Measurements from ENCODE around the gene MAP3K13. TPM values are rescaled to one million over a fixed set of nuclear protein-coding genes. Genes with fewer than 3 reads are reported as not detected.
A peak's percentile ranks its signal among the peaks of the same experiment; 100 is the strongest.

MAP3K13 gene
- total RNA-seq, 1 donor from 2014 or later, result 17.5 TPM

DNA sequence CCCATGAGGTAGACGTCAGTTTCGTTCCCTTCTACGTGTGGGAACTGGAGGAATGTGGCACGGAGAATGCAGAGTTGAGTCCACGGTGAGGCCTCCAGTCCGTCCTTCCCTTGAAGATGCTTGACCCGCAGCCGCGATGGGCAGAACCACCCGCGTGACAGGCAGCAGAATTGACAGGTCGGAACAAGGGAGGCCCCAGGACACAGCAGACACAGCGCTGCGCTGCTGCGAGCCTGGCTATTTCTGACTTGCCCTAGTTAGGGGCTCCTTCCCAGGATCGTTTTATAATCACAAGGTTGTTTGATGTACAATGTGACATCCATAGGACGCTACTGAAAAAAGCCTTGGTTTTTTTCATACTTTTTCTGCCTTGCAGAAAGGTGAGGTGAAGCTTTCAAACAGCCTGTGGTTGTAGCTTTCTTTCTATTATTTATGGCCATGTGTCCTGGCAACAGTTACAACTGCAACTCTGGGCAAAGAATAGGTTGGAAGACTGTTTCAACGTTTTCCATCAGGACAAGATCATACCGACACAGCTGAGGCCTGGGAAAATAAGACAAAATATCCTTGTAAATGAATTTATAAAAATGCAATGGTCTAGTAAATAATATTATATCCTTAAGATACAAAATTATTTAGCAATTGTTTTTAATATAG, 145.5 kb downstream of the MAP3K13 start:
- DNase-seq (ENCODE audit: low read depth, low spot score), result no peak

DNA sequence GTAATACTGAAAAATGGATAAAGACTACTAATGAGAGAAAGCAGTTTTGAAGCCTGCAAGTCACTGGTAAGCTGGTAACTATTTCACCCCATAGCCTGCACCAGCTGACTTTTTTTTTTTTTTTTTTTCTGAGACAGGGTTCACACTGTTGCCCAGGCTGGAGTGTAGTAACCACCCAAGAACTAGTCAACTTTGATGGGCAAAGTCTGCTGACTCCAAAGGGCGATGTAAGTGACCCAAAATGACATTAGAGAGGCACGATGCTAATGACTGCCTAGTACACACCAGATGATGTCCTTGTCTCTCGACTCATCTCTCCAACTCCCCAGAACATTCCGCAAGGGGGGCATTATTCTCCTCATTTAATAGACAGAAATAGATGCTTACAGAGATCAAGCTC, 148.8 kb downstream of the MAP3K13 start:
- DNase-seq (ENCODE audit: low read depth, low spot score), result no peak

DNA sequence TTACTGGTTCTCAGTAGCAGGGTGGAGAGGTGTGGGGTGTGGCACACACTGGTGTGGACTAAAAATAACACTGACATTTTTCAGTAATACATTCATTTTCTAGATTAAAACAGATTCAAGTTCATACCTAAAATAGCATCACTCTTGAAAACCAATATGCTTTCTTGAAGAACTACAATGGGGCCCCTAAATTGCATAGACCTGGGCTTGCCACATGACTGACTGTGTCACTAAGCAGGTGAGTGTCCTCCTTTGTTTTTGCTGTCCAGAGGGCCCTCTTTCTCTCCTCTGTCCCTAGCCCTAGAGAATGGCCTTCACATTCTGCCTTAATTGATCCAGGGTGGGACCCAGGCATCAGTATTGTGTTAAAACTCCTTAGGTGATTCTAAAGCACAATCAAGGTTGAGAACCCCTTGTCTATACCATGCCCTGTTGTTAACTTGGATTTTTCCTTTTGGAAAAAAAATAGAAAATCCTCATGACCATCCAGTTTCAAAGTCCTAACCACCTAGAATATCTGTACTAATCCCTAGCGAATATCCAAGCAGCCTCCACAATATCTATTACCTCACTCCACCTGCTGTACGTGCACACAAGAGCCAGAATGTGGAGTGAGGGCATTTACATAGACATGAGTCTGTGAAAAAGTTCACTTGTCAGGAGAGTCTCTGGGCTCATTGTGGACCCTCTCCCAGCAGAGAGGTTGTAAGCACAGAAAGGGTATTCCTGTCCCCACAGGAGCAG, 154.6 kb downstream of the MAP3K13 start:
- no peak for DNase-seq (ENCODE audit: low read depth, low spot score)

DNA sequence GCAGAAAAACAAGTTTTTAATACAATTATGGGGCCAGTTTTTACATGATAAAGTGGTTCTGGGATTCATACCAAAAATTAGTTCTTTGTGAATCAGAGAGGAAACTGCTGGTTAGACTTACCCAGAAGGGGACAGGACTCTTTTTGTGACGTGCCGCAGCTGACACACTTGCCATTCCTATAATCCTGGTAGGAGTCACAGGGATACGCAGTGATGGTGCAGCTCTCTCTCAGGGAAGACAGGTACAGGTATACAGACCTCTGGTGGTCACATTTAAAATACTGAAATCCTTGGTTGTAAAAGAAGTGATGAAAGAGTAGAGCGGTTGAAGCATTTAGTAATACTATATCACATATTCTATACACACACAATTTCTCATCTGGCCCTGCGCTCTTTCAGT, 156.1 kb downstream of the MAP3K13 start:
- no peak for DNase-seq (ENCODE audit: low read depth, low spot score)

DNA sequence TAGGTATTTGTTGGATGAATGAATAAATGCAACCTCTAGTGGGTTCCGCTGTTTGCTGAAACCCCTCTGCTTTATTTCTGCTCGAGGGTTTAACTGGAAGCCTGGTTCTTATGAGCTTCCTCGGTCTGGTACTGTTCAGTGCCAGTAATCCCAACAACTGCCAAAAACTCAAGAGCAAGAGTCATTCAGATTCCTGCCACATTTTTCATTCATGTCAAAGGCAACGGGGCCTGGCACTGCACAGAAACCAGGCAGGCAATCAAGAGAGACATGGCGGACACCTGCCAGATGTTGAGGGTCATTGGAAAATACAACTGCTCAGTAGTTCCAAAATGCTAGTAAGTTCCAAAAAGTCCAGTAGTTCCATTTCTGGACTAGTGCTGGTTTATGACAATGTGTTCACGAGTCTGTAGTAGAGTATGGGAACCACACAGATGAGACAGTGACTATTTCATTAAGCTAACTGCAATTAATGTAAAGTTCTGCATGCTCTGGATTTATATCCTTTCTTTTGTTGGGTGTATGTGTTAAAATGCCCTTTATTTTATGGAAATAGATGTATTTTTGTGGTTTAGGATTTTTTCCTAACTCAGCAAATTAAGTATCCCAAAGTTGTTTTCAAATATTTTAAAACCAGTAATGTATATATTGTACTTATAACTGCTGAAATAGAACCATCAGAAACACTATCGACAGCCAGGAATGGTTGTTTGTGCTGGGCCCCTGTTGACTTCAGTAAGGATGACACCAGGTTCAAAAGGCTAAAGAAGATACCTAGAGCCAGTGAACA, 158.6 kb downstream of the MAP3K13 start:
- no peak for DNase-seq (ENCODE audit: low read depth, low spot score)

DNA sequence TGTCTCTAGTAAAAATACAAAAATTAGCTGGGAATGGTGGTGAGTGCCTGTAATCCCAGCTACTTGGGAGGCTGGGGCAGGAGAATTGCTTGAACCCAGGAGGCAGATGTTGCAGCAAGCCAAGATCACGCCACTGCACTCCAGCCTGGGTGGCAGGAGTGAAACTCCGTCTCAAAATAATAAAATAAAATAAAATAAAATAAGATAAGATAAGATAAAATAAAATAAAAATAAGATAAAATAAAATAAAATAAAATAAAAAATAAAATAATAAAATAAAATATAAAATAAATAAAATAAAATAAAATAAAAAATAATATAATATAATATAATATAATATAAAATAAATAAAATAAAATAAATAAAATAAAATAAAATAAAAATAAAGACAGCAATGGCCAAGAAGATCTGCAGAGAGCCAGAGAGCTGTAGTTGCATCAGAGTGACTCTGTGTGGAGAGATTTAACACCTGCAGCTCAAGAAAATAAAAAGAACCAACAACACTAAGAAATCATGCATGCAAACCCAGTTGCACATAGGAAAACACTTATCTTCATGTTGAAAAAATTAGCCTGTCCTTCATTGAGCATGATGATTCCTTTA, 163.5 kb downstream of the MAP3K13 start:
- DNase-seq (ENCODE audit: low read depth, low spot score), result no peak

DNA sequence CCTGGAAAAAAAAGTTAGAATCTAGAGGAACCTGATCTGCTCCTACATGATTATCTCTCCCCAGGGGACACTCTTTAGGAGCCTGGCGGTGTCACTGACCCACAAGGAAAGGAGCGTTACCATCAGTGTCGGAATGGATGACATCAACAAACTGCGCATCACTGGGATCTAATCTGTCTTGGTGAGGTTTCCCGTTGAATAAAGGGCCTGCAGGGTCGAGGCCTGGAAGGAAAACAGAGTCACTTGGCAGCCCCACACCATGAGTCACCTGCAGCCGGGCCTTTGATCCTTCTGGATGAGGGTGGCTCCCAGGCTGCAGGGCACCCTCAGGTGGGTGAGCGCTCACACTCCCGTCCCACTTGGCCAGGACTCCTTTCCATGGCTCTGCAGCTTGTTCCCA, 164.4 kb downstream of the MAP3K13 start:
- DNase-seq (ENCODE audit: low read depth, low spot score), result no peak

DNA sequence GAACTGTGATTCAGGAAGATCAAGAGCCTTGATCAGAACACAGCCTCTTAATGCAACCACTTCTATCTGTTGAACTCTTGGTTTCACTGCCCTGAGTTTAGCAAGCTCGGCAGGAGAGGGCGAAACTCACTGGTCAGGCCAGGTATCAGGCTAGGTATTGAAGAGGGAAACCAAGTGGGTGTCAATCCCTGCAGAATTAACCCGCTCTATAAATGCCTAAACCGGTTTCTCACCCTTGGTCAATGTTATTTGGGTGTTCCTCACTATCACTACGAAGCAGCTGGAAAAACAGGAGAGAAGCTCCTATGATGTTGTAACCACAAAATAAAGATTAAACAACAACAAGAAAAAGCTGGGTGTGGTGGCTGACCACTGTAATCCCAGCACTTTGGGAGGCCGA, 165.6 kb downstream of the MAP3K13 start:
- DNase-seq (ENCODE audit: low read depth, low spot score), result no peak

DNA sequence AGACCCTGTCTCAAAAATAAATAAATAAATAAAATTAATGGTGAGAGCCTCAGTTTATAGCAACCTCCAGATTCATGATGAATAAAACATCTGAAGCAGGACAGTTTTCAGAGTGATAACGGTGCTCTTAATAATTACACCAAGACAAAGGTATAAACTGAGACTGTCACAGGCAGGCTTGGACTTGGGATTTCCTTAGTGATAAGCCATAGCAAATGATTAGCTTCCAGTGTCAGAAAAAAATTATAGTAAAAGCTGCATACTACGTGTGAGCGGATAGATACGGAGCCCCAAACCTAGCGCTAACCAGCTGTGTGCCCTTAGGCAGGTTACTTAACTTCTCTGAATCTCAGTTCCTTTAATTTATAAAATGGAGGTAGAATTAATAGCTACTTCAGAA, 167.9 kb downstream of the MAP3K13 start:
- no peak for DNase-seq (ENCODE audit: low read depth, low spot score)

DNA sequence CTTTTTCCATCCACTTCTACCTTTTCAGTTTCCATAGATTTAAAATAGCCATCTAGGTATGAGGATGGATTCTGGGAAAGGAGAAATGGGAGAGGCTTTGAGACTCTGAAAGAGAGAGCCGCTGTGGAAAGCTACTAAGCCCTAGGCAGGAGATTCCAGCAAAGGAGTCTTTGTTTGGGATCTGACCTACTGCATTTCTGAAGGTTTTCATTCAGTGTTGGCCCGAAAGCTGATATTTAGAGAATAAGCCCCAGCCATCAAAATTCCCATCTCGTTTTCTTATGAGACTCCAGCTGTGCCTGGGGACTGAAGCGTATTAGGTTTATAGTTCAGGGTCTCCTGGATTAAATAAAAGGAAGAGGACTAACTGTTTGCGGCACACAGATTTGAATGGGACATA, 170.0 kb downstream of the MAP3K13 start:
- no peak for DNase-seq (ENCODE audit: low read depth, low spot score)

DNA sequence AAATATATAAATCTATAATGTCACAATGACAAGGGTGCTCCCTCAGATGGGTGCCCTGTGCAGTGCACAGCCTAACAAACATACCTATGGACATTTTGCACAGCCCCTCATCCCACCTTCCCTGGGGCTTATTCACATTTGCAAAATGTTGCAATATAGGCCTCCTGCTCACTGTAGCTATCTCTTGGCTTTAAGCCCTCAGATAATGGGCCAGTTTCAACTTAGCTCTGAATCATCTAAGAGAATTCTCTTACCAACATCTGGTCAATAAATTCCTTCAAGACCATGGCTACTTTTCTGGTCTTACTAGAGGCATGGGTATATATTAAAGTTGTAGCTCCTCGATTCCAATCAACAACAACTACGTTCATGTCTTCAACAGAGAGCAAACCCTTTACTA, 171.6 kb downstream of the MAP3K13 start:
- DNase-seq (ENCODE audit: low read depth, low spot score), result no peak

DNA sequence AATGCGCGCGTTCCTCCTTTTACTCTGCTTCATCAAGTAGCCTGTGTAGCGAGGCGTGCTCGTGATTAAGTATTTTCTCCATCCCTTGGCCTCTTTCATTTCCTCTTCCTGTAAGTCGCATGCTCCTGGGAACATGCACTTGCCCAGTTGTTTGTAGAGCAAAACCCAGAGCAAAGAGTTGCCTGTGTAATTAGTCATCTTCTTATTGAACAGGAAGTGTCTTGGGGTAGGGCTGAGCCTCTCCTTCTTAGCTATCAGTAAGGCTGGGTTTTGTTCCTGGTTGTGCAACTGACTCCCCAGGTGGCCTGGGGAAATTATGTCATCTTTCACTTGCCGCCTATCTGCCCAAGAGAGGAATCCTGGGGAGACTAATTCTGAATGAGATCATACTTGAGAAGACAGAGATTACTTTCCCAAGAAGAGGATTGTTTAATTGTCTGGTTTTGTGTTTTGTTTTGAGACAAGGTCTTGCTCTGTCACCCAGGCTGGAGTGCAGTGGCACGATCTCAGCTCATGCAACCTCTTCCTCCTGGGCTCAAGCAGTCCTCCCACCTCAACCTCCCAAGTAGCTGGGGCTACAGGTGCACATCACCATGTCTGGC, 174.5 kb downstream of the MAP3K13 start:
- peak; percentile 81 for DNase-seq (ENCODE audit: low read depth, low spot score)

Other genes with a start within 250 kb of the MAP3K13 start
- gene C3orf70, start 210.1 kb upstream of the MAP3K13 start, total RNA-seq, result 0.42 and 0.99 TPM in 2 replicates
- gene EHHADH, start 109.1 kb upstream of the MAP3K13 start, total RNA-seq, result 3.2 and 6.3 TPM in 2 replicates
- gene TMEM41A, start 135.9 kb downstream of the MAP3K13 start, total RNA-seq, result 11.6 and 12.7 TPM in 2 replicates
- 0.04 and 0.07 TPM in 2 replicates for gene LIPH, start 189.5 kb downstream of the MAP3K13 start, total RNA-seq
- gene SENP2, start 223.2 kb downstream of the MAP3K13 start, total RNA-seq, result 35.7 and 37.3 TPM in 2 replicates

All from pulmonary artery endothelial cell (primary cell).